ENCODE results near the gene TRIO. TPM values are rescaled to one million over a fixed set of nuclear protein-coding genes. Genes with fewer than 3 reads are reported as not detected.

TRIO gene
- total and polyA plus RNA-seq, 7 donors: 18.5 to 77.5 (median 35.0) TPM

GRCh38 chr5:14151416-14151815 is 8.3 kb downstream of the TRIO start:
- no peaks in the 10 kb centered on the region for H3K27me3 ChIP-seq (ENCODE audit: insufficient read depth in 3 of 3, low read length in 2 of 3)
- no peak for ATAC-seq
- no peak for TF ChIP-seq CTCF (IDR thresholded peaks at IDR 0.05)
- H3K4me3 ChIP-seq: no peak overlapping the region
- 88 to 91% (median 88%) methylated on average over 3 of the region's 3 CpGs for WGBS, 3 donors
- H3K9me3 ChIP-seq: no peaks in the 10 kb centered on the region
- H3K27ac ChIP-seq: no peak overlapping the region
- H3K4me1 ChIP-seq: peaks cover 77% of the 10 kb centered on the region
- no peak for DNase-seq
- intact Hi-C loops (cut with DNase I): no loop called here
- no peaks in the 10 kb centered on the region for H3K36me3 ChIP-seq (ENCODE audit: insufficient read depth in 1 of 2, low read depth in 1 of 2)

GRCh38 chr5:14153071-14153864 is 10.1 kb downstream of the TRIO start:
- ATAC-seq: peak in 3 of 4 donors; percentile 34 to 66 (median 60)
- Histone ChIP-seq H3K4me1 (peaks cover 69% of the 10 kb centered on the region), H3K27me3 (ENCODE audit: insufficient read depth in 3 of 3, low read length in 2 of 3) (no peaks in the 10 kb centered on the region), H3K9me3 (no peaks in the 10 kb centered on the region), H3K36me3 (ENCODE audit: insufficient read depth in 1 of 2, low read depth in 1 of 2) (no peaks in the 10 kb centered on the region), H3K27ac (peak overlapping the region; percentile 80), H3K4me3 (peak overlapping the region; percentile 41)
- WGBS, 3 donors: 60 to 75% (median 64%) methylated on average over 6 of the region's 6 CpGs
- peak in 1 of 2 donors; percentile 45 for DNase-seq
- no peak for TF ChIP-seq CTCF (IDR thresholded peaks at IDR 0.05)
- intact Hi-C loops (cut with DNase I): no loop called here

- Histone ChIP-seq H3K27ac (peak overlapping the region; percentile 80), H3K36me3 (ENCODE audit: insufficient read depth in 1 of 2, low read depth in 1 of 2) (no peaks in the 10 kb centered on the region), H3K4me3 (peak overlapping the region; percentile 41), H3K4me1 (peaks cover 66% of the 10 kb centered on the region), H3K27me3 (ENCODE audit: insufficient read depth in 3 of 3, low read length in 2 of 3) (no peaks in the 10 kb centered on the region), H3K9me3 (no peaks in the 10 kb centered on the region)
- intact Hi-C loops (cut with DNase I): no loop called here
- DNase-seq (peak; percentile 68 to 83), ATAC-seq (peak; percentile 81 to 90 (median 87))
- WGBS, 3 donors: 11 to 17% (median 11%) methylated on average over 14 of the region's 14 CpGs
- no peak for TF ChIP-seq CTCF (IDR thresholded peaks at IDR 0.05)
Measured at GRCh38 chr5:14153932-14154731, 11.0 kb downstream of the TRIO start.

GRCh38 chr5:14155075-14155474 is 11.9 kb downstream of the TRIO start:
- no peaks in the 10 kb centered on the region for H3K27me3 ChIP-seq (ENCODE audit: insufficient read depth in 3 of 3, low read length in 2 of 3)

More at GRCh38 chr5:14155075-14155474, 11.9 kb downstream of the TRIO start:
- no peak for TF ChIP-seq CTCF (IDR thresholded peaks at IDR 0.05)
- 78 to 91% (median 88%) methylated on average over 1 of the region's 1 CpG for WGBS, 3 donors
- intact Hi-C loops (cut with DNase I): no loop called here
- Histone ChIP-seq H3K27ac (peak overlapping the region; percentile 80), H3K4me1 (peaks cover 67% of the 10 kb centered on the region), H3K9me3 (no peaks in the 10 kb centered on the region), H3K36me3 (ENCODE audit: insufficient read depth in 1 of 2, low read depth in 1 of 2) (no peaks in the 10 kb centered on the region), H3K4me3 (no peak overlapping the region)
- DNase-seq (no peak), ATAC-seq (no peak)

All from psoas muscle (tissue), 8 donors.